ENCODE measurements around the gene C11orf16.
"Not testable (repeated sequence)": the region's sequence is repeated elsewhere in the genome, so short reads cannot be mapped to it uniquely, and the experiment has no call there.

DNA sequence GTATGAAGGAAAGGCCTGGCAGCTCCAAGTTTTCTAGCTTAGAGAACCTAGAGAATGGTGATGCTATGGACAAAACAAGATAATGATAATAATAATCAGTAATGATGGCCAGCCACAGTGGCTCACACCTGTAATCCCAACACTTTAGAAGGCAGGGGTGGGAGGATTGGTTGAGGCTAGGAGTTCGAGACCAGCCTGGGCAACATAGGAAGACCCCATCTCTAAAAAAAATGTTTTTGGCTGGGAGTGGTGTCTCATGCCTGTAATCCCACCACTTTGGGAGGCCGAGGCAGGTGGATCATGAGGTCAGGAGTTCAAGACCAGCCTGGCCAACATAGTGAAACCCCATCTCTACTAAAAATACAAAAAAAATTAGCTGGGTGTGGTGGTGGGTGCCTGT is 3.0 kb upstream of the C11orf16 start:
- not testable (repeated sequence) for TF ChIP-seq FOXP1 (CRISPR knock-in tag; IDR thresholded peaks at IDR 0.05; ENCODE audit: borderline replicate concordance); JUN (CRISPR knock-in tag; IDR thresholded peaks at IDR 0.05); MXD4 (CRISPR knock-in tag; IDR thresholded peaks at IDR 0.05; ENCODE audit: borderline replicate concordance); ATF1 (CRISPR knock-in tag; IDR thresholded peaks at IDR 0.05); ZNF671 (CRISPR knock-in tag; IDR thresholded peaks at IDR 0.05); SP1 (CRISPR knock-in tag; conservative IDR thresholded peaks at IDR 0.05); NR1H2 (CRISPR knock-in tag; IDR thresholded peaks at IDR 0.05)
- TF ChIP-seq, protein P1, sequence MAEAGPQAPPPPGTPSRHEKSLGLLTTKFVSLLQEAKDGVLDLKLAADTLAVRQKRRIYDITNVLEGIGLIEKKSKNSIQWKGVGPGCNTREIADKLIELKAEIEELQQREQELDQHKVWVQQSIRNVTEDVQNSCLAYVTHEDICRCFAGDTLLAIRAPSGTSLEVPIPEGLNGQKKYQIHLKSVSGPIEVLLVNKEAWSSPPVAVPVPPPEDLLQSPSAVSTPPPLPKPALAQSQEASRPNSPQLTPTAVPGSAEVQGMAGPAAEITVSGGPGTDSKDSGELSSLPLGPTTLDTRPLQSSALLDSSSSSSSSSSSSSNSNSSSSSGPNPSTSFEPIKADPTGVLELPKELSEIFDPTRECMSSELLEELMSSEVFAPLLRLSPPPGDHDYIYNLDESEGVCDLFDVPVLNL (CRISPR knock-in tag; IDR thresholded peaks at IDR 0.05; ENCODE audit: borderline replicate concordance, low read depth): not testable (repeated sequence)
- TF ChIP-seq, protein P2, sequence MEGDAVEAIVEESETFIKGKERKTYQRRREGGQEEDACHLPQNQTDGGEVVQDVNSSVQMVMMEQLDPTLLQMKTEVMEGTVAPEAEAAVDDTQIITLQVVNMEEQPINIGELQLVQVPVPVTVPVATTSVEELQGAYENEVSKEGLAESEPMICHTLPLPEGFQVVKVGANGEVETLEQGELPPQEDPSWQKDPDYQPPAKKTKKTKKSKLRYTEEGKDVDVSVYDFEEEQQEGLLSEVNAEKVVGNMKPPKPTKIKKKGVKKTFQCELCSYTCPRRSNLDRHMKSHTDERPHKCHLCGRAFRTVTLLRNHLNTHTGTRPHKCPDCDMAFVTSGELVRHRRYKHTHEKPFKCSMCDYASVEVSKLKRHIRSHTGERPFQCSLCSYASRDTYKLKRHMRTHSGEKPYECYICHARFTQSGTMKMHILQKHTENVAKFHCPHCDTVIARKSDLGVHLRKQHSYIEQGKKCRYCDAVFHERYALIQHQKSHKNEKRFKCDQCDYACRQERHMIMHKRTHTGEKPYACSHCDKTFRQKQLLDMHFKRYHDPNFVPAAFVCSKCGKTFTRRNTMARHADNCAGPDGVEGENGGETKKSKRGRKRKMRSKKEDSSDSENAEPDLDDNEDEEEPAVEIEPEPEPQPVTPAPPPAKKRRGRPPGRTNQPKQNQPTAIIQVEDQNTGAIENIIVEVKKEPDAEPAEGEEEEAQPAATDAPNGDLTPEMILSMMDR (IDR thresholded peaks at IDR 0.05): not testable (repeated sequence)

All from WTC11 (cell line).